Midbrain (tissue), 1 donor: ENCODE measurements around the gene MYOZ2.

ENCODE experiments used
- DNase-seq: peaks from one replicate; lab custom pipeline; 2025; lab: John Stamatoyannopoulos, UW

The MYOZ2 gene

DNA sequence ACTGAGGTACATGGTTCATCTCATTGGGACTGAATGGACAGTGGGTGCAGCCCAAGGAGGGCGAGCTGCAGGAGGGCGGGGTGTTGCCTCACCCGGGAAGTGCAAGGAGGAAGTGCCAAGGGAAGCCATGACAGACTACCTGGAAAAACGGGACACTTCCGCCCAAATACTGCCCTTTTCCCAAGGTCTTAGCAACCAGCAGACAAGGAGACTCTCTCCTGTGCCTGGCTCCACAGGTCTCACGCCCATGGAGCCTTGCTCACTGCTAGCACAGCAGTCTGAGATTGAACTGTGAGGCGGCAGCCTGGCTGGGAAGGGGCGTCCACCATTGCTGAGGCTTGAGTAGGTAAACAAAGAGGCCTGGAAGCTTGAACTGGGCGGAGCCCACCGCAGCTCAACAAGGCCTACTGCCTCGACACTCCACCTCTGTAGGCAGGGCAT, 62.2 kb downstream of the MYOZ2 start:
- DNase-seq, result no peak

- peak; percentile 21 for DNase-seq
Observed at GRCh38 chr4:119204916-119205315, 69.3 kb downstream of the MYOZ2 start.

- DNase-seq, result no peak
Observed at GRCh38 chr4:119205690-119206089, 70.1 kb downstream of the MYOZ2 start.

DNA sequence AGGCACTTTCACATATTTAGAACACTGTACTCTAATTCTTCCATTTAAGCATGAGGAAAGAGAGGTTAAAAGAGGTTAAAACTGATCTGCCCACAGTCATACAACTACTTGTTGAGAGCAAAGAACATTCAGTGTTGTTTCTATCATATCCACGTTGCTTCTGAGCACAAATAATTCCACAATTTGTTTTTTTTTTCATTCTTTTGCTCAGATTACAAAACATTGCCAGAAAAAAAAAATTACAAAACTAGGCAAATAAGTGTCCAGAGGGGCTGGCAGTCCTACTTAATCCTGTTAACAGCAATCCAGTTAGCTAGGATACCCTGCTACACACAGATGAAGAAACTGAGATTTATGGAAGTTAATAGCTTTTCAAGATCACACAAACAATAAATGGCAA, 70.5 kb downstream of the MYOZ2 start:
- no peak for DNase-seq

GRCh38 chr4:119207051-119207450, 71.4 kb downstream of the MYOZ2 start:
- DNase-seq, result no peak

GRCh38 chr4:119209077-119209476, 73.4 kb downstream of the MYOZ2 start:
- DNase-seq, result no peak

- no peak for DNase-seq
Observed at GRCh38 chr4:119209586-119209985, 74.0 kb downstream of the MYOZ2 start.

- no peak for DNase-seq
Observed at GRCh38 chr4:119210775-119211174, 75.1 kb downstream of the MYOZ2 start.

GRCh38 chr4:119211867-119212233, 76.2 kb downstream of the MYOZ2 start:
- DNase-seq, result peak; percentile 36

GRCh38 chr4:119212234-119212963, 76.8 kb downstream of the MYOZ2 start, which contains the start of gene USP53:
TSS of gene USP53 (plus strand) at chr4:119212713. CDS start at chr4:119239760, 27,047 bp downstream.
- DNase-seq, result peak; percentile 91

DNA sequence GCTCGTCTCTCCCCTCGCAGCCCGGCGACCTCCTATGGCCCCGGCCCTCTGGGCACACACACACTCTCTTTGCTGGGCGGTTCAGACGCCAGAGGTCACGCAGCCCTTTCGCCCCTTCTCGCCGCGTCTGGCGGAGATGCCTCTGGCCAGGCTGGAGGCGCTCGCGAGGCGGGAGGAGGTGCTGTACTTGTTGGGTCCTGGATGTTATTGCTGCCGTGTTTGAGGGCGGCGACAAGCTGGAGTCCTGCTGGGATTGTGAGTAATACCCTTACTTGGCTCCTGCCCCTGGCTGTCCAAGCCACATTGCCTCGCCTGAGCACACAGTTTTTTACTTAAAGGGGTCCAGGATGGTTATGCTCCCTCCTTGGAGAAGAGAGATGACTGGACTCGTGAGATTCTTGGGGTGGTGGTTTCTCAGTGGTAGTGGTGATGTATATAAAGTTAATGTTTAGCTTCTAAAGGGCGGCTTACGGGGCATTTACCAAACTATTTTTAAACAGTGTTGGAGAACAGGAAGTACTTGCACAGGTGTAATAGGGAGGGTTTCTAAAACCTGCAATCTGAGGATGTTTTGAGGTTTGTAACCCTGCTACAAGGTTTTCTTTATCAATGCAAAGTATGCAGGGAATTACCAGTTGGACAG, 77.5 kb downstream of the MYOZ2 start:
- peak; percentile 67 for DNase-seq

DNA sequence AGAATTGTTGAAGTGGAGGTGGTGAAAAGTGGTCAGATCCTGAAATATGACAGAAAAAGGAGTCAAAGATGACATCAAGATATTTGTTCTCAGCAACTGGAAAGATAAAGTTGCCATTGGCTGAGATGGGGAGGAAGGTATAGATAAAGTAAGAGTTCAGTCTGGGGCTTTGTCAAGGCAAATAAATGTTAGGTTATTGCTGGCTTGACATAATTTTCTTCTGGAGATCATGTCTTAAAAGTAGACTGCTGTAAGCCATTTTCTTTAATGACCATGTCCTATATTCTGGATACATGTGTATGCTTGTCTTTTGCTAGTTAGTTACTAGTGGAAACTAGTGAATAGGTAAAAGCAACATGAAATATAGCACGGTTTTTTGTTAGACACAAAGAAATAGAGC, 82.5 kb downstream of the MYOZ2 start:
- DNase-seq, result no peak

- DNase-seq, result no peak
Observed at GRCh38 chr4:119221412-119221811, 85.8 kb downstream of the MYOZ2 start.

DNA sequence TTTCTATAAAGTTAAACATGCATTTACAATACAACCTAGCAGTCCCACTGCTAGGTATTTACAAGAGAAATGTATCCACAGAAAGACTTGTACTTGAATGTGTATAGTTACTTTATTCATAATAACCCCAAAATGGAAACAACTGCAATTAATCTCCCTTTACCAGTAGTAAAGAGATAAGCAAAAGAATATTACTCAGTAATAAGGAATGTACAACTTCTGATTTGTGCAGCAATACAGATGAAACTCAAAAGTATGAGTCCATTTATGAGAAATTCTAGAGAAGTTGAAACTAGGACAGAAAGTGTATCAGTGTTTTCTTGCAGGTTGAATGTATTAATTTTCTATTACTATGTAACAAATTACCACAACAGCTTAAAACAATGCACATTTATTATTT, 92.1 kb downstream of the MYOZ2 start:
- DNase-seq, result no peak

DNA sequence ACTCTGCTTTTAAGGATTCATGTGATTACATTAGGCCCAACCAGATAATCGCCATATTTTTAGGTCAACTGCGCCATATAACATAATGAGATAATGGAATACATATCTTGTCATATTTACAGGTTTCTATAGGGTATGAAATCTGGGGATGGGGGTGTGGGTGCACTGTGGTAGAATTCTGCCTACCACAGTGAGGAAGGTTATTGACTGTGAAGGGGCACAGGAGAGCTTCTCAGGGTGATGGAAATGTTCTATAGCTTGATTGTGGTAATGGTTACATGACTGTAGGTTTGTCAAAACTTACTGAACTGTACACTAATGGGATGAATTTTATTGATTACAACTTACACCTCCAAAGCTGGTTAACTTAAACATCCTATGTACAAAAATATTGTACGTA, 92.8 kb downstream of the MYOZ2 start:
- DNase-seq, result no peak

- DNase-seq, result no peak
Observed at GRCh38 chr4:119229908-119230687, 94.5 kb downstream of the MYOZ2 start.

DNA sequence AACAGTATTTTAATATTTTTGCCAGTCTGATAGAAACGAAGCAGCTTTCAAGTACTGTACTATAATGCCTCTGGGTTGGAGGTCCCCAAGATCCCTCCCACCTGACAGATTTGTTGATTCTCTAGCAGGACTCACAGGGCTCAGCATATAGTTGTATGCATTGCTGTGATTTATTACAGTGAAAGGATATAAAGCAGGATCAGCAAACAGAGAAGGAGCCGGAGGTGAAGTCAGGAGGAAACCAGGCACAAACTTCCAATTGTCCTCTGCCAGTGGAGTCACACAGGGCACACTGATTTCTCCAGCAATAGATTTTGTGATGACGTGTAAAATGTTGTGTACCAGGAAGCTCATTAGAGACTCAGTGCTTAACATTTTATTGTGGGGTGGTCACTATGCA, 95.9 kb downstream of the MYOZ2 start:
- DNase-seq, result no peak

GRCh38 chr4:119232286-119232685, 96.7 kb downstream of the MYOZ2 start:
- no peak for DNase-seq

DNA sequence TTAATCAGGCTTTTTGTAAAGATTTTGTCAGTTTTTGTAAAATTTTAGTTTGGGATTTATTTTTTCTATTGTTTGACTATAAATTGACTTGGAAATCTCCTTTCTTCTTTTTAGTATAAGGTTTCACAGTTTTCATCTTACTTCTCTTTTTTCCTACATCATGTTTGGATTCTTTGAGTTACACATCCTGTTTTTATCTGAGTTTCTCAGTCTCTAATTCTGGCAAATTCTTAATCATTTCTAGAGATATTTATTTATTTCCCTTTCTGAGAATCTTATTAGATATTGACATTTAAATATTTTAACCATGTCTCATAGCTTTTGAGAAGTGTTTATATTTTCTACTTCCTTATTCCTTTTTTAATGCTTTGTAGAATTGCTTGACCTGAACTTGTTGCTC, 97.6 kb downstream of the MYOZ2 start:
- no peak for DNase-seq

DNA sequence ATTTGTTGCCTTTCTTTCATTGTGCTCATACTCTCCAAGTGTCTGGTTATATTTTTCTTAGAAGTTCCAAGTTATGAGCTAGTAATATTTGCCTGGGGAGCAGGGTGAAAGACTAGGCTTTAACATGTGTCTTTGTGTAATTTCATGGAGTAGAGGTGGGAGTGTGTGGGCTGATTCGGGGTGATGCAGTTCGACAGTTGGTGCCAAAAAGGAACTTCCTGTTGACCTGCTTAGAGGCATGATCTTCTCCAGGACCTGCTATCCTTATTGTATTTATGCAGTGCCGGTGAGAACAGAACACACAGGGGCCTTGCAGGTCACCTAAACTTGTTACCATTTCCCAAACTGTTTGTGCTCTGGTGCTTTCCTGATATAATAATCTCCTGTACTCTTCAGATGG, 98.1 kb downstream of the MYOZ2 start:
- no peak for DNase-seq

DNA sequence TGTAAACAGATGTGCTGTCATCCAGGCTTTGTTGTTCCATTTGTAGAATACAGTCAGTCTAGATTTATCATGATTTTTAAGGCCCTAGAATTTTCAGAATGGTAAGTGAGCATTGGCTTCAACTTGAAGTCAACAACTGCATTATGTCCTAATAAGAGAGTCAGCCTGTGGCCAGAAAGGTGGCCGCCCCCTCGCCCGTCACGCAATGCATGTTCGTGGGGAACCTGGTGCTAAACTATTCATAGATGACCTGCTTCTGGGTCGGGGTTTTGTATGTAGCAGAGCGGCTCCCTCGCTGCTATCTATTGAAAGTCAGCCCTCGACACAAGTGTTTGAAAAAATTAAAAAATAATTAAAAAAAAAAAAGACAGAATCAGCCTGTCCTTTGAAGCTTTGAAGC, 101.6 kb downstream of the MYOZ2 start:
- no peak for DNase-seq
